ENCODE data around the gene WDR27.

Gene WDR27

DNA sequence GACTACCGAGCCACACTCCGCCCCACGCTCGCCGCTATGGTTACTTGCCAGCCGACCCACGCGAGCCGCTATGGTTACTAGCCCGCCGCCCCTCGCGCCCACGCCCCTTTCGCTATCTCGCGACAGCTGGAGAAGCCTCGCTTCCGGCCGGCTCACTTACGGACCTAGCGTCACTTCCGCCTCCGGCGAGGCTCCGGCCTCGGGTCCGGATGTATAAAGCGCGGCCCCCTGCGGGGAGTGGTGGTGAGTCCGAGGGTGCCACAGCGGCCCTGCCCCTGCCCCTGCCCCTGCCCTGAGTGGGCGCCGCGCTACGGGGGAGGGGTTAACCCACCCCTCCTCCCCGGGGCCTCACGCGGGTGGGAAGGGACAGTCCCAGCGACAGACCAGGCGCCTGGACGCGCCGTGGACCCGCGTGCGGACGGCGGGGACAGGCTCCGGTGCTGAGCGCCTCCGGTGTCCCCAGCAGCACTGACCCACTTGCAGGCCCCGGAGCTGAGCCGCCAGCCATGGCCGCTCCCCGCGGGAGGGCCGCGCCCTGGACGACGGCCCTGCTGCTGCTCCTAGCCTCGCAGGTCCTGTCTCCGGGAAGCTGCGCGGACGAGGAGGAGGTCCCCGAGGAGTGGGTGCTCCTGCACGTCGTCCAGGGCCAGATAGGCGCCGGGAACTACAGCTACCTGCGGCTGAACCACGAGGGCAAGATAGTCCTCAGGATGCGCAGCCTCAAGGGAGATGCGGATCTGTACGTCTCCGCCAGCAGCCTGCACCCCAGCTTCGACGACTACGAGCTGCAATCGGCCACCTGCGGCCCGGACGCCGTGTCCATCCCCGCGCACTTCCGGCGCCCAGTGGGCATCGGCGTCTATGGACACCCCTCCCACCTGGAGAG is at the start of gene WDR27, which contains the start of gene C6orf120:
TSS of gene WDR27 (minus strand) at position 76 of the 886 bp plus-strand sequence. CDS start 13,024 bp downstream, outside the sequence.
TSS of gene C6orf120 (plus strand) at position 173 of the 886 bp plus-strand sequence. CDS start at position 507, 334 bp downstream.
- DNase-seq (ENCODE audit: low read depth in 2 of 2): peak; percentile 86 to 88

DNA sequence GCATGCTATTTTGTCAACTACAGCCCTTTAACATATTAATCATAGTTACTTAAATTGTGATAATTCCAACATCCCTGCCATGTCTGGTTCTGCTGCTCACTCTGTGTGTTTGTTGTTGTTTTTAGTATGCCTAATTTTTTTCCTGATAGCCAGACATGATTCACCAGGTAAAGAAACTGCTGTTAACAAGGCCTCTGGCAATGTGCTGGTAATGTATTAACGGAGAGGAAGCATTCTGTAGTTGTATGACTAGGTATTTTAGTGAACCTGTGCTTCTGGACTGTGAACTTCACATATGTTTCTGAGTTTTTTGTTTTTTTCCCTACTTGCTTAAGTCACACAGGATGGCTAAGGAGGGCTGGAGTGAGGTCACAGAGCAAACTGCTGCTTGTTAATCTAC is 44.7 kb upstream of the WDR27 start:
- no peak for DNase-seq (ENCODE audit: low read depth in 2 of 2)

DNA sequence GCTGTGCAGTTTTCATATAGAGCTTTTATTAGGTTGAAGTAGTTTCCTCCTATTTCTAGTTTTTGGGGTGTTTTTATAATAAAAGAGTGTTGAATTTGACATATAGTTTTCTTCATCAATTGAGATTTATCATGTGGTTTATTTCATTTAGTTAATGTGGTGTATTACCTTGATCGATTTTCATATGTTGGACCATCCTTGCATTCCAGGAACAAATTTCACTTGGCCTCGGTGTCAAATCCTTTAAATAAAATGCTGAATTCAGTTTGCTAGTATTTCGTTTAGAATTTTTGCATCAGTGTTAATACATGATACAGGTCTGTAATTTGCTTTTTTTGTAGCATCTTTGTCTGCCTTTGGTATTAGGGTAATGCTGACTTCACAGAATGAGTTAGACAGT is 43.6 kb upstream of the WDR27 start:
- no peak for DNase-seq (ENCODE audit: low read depth in 2 of 2)

DNA sequence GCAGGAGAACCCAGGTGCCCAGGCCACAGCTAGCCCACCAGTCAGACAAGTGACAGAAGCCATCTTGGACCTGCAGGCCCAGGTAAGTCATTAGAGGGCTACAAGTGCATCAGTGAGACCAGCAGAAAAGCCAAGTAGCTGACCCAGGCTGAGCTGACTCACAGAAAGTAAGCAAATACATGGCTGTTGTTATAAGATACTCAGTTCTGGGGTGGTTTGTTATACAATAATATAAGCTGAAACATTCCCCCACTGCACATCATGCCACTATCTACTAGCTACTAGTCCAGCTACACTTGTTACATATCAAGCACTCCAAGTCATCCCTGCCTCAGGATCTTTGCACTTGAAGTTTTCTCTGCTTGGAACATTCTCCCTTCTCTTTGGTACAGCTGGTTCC is 39.5 kb upstream of the WDR27 start:
- no peak for DNase-seq (ENCODE audit: low read depth in 2 of 2)

DNA sequence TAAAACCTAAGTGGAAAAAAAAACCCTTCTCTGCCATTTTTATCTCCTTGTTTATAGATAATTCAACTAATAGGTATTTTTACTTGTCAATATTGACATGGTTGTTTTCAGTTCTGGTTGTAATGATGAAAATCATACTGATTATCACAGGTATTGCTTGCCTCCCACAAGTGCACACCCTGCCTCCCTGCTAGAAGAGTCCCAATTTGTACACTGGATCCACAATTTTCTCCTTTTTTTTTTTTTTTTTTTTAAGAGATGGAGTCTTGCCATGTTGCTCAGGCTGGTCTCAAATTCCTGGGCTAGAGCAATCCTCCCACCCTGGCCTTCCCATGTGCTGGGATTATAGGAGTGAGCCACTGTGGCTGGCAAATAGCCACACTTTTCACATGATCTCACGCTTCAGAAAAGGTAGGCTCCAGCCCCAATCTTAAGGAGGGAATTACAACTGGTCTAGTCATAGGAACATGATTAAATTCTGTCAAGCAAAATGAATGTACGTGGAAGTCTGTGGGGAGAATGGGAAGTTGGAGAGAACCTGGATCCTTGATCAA is 37.2 kb upstream of the WDR27 start:
- no peak for DNase-seq (ENCODE audit: low read depth in 2 of 2)

DNA sequence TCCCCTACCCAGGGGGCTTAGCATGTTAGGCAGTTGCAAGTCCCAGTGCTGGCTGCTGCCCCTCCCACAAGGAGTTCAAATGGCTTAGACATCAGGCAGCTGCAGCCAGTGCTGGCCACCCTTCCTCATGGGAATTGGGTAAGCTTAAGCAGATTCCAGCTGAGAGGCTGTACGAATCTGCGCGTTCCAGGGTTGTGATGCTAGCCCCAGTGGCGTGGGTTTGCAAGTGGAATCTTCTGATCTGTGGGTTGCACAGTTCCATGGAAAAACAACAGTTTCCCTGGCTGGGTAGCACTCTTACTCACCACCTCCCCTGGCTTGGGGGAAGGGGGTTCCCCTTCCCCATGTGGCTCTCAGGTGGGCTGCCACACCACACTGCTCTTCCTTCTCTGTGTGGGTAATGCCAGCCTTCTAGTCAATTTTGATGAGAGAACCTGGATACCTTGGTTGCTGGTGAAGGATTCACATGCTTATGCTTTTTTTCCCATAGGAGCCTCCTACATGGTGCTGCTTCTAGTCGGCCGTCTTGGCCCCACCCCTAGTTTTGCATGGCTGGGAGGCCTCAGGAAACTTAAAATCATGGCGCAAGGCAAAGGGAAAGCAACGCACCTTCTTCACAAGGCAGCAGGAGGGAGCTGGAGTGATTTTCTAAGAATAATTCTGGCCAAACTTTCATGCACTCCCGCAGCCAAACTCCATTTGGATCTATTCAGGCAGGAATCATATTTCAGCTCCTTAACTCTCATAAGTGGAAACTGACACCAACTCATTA is 36.6 kb upstream of the WDR27 start:
- no peak for DNase-seq (ENCODE audit: low read depth in 2 of 2)

DNA sequence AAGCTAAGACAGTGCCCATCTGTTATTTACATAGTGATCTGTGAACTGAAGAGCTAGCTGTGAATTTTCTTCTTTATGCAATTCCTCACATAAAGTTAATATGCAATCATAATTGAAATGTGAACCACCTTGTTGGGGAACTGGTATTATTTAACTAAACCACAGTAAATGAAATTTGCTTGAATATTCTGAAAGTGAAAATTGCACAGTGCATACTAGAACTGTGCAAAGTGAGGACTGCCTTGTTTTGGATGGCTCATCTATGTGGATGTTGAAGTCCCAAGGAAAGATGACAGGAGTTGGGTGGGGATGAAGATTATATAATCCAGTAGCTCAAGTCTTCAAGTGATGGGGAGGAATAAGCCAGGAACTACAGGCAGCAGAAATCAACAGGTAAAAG is 28.1 kb upstream of the WDR27 start:
- DNase-seq (ENCODE audit: low read depth in 2 of 2): no peak

DNA sequence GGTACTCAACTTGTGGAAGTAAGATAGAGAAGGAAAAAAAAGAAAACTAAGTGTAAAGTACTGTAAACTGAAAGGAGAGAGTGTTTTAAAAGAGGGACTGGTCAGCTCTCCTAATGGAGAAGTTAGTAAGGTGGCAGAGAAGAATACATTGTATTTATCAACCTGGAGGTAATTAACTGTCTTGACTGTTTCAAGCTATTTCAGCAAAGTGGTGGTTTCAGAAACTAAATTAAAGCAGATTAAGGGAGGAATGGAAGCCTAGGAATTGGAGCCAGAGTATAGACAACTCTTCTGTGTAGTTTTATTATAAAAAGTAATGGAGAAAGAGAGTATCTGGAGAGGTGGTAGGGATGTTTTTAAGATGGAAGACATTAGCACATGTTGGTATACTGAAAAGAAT is 25.1 kb upstream of the WDR27 start:
- DNase-seq (ENCODE audit: low read depth in 2 of 2): no peak

DNA sequence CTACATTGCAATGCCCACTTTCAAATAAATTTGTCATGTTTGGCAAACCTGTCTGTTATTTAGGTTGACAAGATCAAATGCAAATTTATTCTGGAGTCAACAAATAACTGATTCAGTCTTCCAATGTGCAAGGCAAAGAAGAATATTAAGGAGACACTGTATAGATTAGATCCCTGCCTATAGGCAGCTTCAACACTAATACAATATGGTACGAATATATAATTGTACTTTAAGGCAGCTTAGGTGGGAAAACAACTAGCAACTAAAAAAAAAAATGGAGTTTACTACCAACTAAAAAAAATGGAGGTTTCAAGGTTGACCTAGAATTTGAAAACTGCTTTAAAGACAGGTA is 24.2 kb upstream of the WDR27 start:
- DNase-seq (ENCODE audit: low read depth in 2 of 2): no peak

DNA sequence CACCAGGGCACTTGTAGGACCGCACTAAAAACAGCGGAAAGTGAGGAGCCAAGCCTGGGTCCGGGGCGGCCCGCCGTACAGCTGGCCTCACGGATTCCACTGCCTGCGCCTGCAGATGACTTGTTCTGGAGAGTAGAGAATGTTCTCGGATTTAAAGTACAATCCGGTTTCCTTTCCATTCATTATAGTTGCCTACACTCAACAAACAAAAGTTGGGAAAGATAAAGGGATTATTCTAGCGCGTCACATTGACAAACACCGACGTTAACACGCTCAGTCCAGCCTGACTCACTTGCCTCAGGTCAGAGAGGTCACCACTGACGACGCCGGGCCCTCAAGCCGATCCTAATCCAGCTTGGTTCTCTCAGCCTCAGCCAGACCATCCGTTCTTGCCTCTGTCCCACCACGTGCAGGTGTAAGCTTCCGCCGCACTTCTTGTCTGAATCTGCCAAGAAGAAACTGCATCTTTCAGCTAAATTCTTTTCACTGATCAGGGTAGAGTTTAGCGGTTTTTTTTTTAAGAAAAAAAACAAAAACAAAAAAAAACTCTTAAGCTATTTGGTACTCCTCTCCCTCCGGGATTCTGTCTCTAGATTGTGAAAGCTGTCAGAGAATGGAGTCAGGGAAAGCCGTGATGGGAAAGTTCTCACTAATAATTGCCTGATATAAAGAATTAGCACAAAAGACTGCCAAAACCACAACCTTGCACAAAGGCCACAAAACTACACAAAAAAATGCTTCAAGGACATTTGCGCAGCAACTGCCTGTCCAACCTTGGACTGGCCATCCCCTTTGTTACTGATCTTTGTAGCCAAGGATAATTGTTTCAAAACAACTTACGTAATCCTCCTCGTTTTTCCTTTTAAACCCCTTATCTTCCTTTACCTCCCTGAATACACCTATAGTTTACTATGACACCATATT is 23.6 kb upstream of the WDR27 start:
- no peak for DNase-seq (ENCODE audit: low read depth in 2 of 2)

DNA sequence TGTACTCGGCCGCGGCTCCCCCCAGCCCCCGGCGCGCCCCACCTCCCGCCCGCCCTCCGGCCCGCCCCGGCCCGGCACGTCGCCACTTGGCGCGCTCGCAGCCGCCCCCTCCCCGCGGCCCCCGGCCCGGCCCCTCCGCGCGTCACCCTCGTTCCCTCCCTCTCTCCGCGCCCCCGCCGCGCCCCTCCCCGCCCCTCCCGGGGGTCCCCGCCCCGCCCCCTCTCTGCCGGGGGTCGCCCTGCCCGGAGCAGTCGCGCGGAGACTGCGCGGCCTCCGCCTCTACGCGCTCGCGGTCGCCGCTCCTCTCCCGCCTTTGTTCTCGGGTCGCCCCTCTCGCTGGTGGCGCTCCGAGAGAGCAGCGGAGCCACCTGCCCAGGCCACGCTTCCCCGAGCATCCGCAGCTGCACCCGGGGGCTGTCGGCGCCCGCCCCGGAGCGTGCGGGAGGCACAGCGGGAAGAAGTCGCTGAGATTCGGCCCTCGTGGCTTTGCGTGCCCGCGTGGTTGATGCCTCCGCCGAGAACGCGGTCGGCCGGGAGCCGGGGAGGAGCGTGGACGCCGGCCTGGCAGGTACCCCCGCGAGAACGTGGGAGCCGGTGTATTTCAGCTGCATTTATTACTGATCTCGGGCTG is 22.8 kb upstream of the WDR27 start, which contains the start of gene PHF10:
TSS of gene PHF10 (minus strand) at position 7 of the 631 bp plus-strand sequence. CDS start 569 bp downstream, outside the sequence.
- no peak for DNase-seq (ENCODE audit: low read depth in 2 of 2)

DNA sequence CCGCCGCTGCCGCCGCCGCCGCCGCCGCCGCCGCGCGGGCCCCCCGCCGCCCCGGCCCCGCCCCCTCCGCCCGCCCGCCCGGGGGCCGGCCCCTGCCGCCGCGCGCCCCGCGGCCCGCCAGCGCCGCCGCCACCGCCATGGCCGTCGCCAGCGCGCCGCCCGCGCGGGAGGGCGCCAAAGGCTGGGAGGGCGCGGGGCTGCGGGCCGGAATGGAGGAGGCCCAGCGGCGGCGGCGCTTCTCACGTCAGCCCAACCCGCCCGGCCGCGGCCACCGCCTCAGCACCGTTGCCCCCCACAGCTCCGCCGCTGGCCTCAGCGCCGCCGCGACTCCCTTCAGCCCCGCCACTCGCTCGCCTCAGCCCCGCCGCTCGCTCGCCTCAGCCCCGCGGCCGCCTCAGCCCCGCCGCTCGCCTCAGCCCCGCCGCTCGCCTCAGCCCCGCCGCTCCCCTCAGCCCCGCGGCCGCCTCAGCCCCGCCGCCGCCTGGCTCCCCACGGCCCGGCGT is 22.2 kb upstream of the WDR27 start:
- no peak for DNase-seq (ENCODE audit: low read depth in 2 of 2)

DNA sequence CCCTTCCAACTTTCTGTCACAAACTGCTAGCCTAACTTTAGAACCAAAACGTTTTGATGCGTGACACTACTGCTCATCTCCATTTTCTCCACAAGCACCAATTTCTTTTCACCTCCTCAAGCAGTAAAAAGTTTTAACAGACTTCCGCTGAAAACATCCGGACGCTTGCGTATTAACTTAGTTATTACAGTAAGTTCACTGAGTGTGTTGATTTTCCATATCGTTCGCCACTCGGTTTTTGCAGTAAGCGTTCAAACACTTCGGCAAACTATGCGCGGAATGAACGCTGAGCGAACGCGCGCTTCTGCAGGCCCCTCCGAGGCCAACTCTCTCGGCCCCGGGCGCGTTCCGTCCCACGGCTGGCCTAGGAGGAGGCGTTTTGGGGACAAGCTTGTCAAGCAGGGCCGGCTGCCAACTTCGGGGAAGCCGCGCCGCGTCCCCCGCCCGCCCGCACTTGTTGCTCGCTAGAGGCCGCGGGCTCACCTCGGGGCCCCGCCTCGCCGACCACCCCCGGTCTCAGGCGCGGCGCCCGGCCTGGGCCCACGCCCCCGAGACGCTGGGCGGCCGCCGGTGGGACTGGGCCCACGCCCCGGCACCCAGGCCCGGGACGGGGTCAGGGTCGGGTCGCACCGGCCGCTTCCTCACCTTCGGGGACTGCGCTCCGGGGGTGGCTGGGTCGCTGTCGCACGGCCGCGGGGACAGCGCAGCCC is 21.5 kb upstream of the WDR27 start:
- no peak for DNase-seq (ENCODE audit: low read depth in 2 of 2)

DNA sequence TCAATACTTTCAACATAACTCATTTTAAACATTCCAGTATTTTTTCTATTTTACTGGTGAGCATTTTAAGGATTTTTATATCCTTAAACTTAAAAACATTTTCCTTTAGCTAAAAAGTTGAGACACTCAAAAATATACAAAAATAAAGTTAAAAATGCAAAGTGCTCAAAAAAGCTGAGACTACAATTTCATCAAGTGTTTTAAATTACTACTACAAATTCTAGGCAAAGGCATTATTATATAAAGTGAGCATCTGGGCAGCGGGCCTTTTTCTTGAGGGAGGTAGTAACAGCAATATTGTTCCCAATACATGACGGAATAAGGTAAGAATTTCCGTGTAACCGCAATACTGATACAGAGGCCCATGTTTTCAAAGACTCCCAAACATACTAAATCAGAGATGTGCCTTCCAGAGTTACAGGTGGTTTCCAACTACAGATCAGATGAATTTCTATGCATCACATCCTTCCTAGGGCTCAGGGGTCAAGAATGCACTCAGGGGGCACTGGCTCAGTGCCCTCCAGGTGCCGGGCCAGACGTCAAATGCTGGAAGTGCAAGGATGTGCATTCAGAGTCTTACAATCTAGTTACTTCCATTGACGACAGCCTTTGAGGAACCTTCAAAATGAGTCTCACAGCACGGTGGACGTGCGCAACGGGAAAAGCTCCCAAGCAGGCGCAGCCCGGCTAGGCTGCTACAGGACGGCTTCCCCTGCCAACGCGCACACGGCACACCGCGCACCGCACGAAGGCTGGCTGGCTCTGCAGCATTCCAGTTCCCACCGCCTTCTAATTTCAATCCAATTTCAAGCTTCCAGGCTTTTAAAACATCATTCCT is 20.8 kb upstream of the WDR27 start:
- peak in 1 of 2 experiments; percentile 30 for DNase-seq (ENCODE audit: low read depth in 2 of 2)

DNA sequence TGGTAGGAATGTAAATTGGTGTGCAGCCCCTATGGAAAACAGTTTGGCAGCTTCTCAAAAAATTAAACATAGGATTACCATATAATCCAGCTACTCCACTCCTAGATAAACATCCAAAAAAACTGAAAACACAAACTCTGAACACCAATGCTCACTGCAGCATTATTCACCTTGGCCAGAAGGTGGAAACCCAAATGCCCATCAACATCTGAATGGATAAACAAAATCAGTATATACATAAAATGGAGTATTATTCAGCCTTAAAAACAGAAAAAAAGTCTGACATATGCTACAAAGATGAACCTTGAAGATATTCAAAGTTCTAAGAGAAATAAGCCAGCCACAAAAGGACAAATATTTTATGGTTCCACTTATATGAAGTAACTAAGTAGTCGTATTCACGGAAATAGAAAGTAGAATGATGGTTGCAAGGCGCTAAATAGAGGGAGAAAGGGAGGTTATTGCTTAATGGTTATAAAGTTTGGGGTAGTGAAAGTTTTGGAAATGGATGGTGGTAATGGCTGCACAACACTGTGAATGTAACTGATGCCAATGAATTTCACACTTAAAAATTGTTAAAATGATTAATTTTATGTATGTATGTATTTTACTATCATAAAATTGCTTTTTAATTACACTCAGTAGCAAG is 18.5 kb upstream of the WDR27 start:
- DNase-seq (ENCODE audit: low read depth in 2 of 2): no peak

DNA sequence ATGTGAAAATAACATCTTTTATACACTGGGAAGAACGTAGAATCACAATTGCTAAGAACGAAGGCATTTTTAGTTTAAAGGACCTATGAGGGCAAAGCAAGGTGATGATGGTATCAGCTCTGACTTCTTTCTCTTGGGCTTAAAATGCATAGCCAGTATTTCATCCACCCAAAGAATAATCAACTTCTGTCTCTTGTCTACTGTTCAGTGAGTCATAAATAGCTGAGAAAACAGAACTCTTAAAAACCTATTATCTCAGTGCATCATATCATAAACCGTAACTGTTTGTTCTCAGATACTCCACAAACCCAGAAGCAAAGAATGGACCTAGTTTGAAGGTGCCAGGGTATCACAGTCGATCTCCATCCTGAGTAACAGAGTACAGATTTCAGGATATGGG is 17.3 kb upstream of the WDR27 start:
- no peak for DNase-seq (ENCODE audit: low read depth in 2 of 2)

DNA sequence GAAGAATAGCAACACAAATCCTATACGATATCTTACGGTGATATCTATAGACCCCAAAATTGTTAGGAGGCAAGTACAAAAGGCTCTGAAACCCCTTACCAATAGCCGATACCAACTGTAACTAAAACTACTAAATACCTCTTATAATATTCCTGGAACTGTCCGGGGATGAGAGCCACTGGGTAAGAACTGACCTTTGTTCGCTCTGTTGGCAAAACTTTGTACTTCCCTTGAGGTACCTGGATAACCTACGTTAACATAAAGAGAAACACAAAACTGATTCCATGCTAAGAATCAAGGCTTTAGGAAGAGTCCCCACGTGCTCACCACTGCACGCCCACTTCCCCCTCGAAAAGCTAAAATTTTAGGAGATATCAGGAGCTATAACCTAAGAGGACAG is 12.8 kb upstream of the WDR27 start:
- DNase-seq (ENCODE audit: low read depth in 2 of 2): no peak

DNA sequence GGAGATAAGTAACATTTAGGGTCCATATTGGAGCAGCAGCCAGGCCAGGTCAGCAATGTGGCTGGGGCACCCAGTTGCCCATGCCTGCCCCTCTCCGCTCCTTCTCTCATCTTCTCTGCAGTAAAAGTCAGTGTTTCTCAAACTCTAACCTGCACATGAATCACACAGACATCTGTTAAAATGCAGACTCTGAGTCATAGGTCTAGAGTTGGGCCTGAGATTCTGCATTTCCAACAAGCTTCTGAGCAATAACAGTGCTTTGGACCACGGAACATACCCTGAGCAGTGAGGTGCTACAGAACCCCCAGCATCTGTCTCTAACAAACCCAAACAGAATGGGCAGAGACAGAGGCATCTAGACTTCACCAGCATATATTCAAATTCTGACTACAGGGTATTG is 12.3 kb upstream of the WDR27 start:
- no peak for DNase-seq (ENCODE audit: low read depth in 2 of 2)

DNA sequence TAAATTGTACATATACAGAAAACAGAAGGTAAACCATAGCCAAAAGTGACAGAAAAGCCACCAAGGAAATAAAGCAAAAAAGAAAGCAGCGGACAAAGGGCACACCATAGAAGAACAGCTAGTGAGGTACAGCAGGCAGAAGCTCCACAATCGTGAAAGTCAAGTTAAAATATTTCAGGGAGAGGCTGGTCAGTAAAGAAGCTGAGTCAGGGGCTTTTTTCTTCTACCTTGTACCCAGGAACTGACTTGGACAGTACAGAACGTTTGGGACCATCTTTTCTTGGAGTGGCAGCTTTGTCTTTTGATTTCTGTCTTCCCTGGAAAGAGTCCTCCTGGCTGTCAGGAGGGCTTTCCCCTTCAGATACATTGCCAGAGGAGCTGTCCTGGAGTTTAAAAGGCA is 8.2 kb upstream of the WDR27 start:
- DNase-seq (ENCODE audit: low read depth in 2 of 2): no peak

Data from fibroblast of skin of left quadriceps (primary cell).